Measurements from ENCODE around the gene TPT1.

The TPT1 gene

GRCh38 chr13:45315520-45316167, 25.3 kb downstream of the TPT1 start:
- DNase-seq (ENCODE audit: low read depth, low spot score) = no peak
- no peak for TF ChIP-seq CTCF (IDR thresholded peaks at IDR 0.05; ENCODE audit: insufficient read depth, low read length, missing control alignments)
- no peak overlapping the region for H3K4me3 ChIP-seq (ENCODE audit: low read depth, low read length)
- ChIA-PET CTCF (interaction anchor here (1.1 to 1.4 kb wide), 2 partner anchors 269 to 273 kb away, joined by 4 to 7 read pairs; no protein-coding TSS in a partner anchor), POLR2A (no interaction called here)

GRCh38 chr13:45314822-45315221, 26.2 kb downstream of the TPT1 start:
- no peak for DNase-seq (ENCODE audit: low read depth, low spot score)
- ChIA-PET POLR2A (no interaction called here), CTCF (interaction anchor here (1.0 to 1.3 kb wide), 2 partner anchors 9 to 268 kb away, joined by 3 read pairs; no protein-coding TSS in a partner anchor)
- no peak overlapping the region for H3K4me3 ChIP-seq (ENCODE audit: low read depth, low read length)
- no peak for TF ChIP-seq CTCF (IDR thresholded peaks at IDR 0.05; ENCODE audit: insufficient read depth, low read length, missing control alignments)

GRCh38 chr13:45310341-45311131, 30.4 kb downstream of the TPT1 start:
- DNase-seq (ENCODE audit: low read depth, low spot score) = no peak
- H3K4me3 ChIP-seq (ENCODE audit: low read depth, low read length) = peak overlapping the region; percentile 23; the same call in 1 of the 2 replicates
- no peak for TF ChIP-seq CTCF (IDR thresholded peaks at IDR 0.05; ENCODE audit: insufficient read depth, low read length, missing control alignments)
- POLR2A ChIA-PET = no interaction called here
- CTCF ChIA-PET = interaction anchor here (1.1 to 9.6 kb wide), 16 partner anchors 10 to 337 kb away, joined by 3 to 179 read pairs (median 14); no protein-coding TSS in a partner anchor

GRCh38 chr13:45306966-45307365, 34.0 kb downstream of the TPT1 start:
- DNase-seq (ENCODE audit: low read depth, low spot score) = no peak
- ChIA-PET POLR2A (no interaction called here), CTCF (interaction anchor here (0.8 to 9.6 kb wide), 10 partner anchors 9 to 333 kb away, joined by 3 to 179 read pairs (median 18); no protein-coding TSS in a partner anchor)
- no peak for TF ChIP-seq CTCF (IDR thresholded peaks at IDR 0.05; ENCODE audit: insufficient read depth, low read length, missing control alignments)
- H3K4me3 ChIP-seq (ENCODE audit: low read depth, low read length) = no peak overlapping the region

- no peak overlapping the region for H3K4me3 ChIP-seq (ENCODE audit: low read depth, low read length)
- ChIA-PET CTCF (interaction anchor here (1.0 to 9.6 kb wide), 3 partner anchors 20 to 257 kb away, joined by 3 to 179 read pairs (median 4); no protein-coding TSS in a partner anchor), POLR2A (no interaction called here)
- DNase-seq (ENCODE audit: low read depth, low spot score) = no peak
- no peak for TF ChIP-seq CTCF (IDR thresholded peaks at IDR 0.05; ENCODE audit: insufficient read depth, low read length, missing control alignments)
These were observed 35.9 kb downstream of the TPT1 start for GRCh38 chr13:45305079-45305478.

- TF ChIP-seq CTCF (IDR thresholded peaks at IDR 0.05; ENCODE audit: insufficient read depth, low read length, missing control alignments) = no peak
- POLR2A ChIA-PET = no interaction called here
- DNase-seq (ENCODE audit: low read depth, low spot score) = no peak
- CTCF ChIA-PET = interaction anchor here (0.7 to 9.6 kb wide), 4 partner anchors 11 to 256 kb away, joined by 3 to 179 read pairs (median 4); no protein-coding TSS in a partner anchor
- no peak overlapping the region for H3K4me3 ChIP-seq (ENCODE audit: low read depth, low read length)
These were observed 37.1 kb downstream of the TPT1 start for GRCh38 chr13:45303866-45304265.
